ENCODE measurements around the gene CRYL1.

DNA sequence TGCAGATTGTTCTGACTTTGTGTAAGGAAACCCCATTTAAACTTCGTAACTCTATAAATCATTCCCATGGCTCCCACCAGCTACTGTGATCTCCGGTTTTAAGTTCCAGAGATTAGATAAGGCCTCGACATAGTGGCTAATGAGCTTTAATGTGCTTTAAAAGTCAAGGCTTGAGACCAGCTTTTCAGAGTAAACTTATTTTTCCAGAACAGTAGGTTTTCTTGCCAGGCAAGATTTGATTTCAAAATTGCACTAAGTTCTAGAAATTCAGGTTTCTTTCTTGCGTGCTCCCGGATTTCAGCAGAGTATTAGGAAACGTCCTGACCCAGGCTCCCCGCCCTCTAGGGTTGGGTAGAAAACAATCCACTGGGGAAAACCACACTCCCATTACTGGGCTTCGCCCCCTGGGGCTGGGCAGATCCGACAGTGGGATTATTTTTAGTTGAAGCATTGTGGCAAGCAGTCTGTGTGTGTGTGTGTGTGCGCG, 43.3 kb downstream of the CRYL1 start:
- TF ChIP-seq TAF1 (IDR thresholded peaks at IDR 0.05; ENCODE audit: low read depth), result no peak
- TF ChIP-seq, protein P1, sequence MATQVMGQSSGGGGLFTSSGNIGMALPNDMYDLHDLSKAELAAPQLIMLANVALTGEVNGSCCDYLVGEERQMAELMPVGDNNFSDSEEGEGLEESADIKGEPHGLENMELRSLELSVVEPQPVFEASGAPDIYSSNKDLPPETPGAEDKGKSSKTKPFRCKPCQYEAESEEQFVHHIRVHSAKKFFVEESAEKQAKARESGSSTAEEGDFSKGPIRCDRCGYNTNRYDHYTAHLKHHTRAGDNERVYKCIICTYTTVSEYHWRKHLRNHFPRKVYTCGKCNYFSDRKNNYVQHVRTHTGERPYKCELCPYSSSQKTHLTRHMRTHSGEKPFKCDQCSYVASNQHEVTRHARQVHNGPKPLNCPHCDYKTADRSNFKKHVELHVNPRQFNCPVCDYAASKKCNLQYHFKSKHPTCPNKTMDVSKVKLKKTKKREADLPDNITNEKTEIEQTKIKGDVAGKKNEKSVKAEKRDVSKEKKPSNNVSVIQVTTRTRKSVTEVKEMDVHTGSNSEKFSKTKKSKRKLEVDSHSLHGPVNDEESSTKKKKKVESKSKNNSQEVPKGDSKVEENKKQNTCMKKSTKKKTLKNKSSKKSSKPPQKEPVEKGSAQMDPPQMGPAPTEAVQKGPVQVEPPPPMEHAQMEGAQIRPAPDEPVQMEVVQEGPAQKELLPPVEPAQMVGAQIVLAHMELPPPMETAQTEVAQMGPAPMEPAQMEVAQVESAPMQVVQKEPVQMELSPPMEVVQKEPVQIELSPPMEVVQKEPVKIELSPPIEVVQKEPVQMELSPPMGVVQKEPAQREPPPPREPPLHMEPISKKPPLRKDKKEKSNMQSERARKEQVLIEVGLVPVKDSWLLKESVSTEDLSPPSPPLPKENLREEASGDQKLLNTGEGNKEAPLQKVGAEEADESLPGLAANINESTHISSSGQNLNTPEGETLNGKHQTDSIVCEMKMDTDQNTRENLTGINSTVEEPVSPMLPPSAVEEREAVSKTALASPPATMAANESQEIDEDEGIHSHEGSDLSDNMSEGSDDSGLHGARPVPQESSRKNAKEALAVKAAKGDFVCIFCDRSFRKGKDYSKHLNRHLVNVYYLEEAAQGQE (IDR thresholded peaks at IDR 0.05; ENCODE audit: low read depth), result no peak
- no peak for TF ChIP-seq CREB1 (IDR thresholded peaks at IDR 0.05; ENCODE audit: low read depth)
- TF ChIP-seq RAD21 (IDR thresholded peaks at IDR 0.05; ENCODE audit: low read depth), result no peak
- TF ChIP-seq, protein P2, sequence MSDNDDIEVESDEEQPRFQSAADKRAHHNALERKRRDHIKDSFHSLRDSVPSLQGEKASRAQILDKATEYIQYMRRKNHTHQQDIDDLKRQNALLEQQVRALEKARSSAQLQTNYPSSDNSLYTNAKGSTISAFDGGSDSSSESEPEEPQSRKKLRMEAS (IDR thresholded peaks at IDR 0.05), result no peak
- TF ChIP-seq FOXM1 (IDR thresholded peaks at IDR 0.05; ENCODE audit: borderline replicate concordance, low read depth), result no peak
- TF ChIP-seq CEBPB (IDR thresholded peaks at IDR 0.05), result no peak
- no peak for TF ChIP-seq TCF12 (IDR thresholded peaks at IDR 0.05; ENCODE audit: low read depth)
- TF ChIP-seq NFIC (IDR thresholded peaks at IDR 0.05), result no peak
- TF ChIP-seq, protein P3, sequence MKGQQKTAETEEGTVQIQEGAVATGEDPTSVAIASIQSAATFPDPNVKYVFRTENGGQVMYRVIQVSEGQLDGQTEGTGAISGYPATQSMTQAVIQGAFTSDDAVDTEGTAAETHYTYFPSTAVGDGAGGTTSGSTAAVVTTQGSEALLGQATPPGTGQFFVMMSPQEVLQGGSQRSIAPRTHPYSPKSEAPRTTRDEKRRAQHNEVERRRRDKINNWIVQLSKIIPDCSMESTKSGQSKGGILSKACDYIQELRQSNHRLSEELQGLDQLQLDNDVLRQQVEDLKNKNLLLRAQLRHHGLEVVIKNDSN (IDR thresholded peaks at IDR 0.05), result no peak
- TF ChIP-seq EP300 (IDR thresholded peaks at IDR 0.05; ENCODE audit: borderline replicate concordance), result no peak
- no peak for TF ChIP-seq EGR1 (IDR thresholded peaks at IDR 0.05)
